ENCODE data around the gene FRYL.

DNA sequence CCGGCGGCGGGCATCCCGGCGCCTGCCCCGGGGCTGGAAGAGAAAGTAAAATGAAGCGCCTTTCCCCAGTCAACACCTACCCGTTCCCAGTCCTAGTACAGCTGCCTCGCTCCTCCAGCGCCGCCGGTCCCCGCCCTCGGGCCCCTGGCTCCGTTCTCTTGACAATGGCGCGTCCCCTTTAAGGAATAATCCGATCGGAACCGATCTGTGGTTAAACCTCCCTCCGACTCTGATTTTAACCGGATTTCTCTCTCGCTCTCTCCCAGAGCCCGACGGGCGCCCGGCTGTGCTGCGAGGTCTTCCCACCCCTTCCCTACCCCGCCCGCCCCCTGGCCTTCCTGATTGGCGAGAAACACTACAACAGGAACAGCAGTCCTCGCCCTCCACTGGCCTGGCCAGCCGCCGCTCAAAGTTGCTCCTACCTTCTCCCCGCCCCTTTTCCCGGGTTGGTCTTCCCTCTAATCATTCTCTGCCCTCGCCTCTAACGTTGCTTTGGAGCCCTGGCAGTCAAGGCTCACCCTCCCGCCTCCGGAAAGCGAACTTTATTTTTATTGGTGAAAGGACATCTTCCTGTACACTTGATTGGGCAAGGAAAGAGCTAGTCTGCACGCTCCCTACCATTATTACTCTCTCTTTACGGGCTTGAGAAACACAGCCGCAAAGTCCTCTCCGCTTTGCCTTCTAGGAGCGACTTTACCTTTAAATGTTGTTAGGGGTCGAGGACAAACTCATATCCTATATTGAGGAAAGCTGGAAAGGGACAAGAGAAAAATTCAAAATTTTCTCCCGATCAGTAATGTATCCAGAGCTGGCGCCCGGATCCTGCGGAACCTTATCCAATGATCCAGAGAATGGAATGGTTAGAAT lies at the start of gene FRYL:
- TF ChIP-seq, protein P1, sequence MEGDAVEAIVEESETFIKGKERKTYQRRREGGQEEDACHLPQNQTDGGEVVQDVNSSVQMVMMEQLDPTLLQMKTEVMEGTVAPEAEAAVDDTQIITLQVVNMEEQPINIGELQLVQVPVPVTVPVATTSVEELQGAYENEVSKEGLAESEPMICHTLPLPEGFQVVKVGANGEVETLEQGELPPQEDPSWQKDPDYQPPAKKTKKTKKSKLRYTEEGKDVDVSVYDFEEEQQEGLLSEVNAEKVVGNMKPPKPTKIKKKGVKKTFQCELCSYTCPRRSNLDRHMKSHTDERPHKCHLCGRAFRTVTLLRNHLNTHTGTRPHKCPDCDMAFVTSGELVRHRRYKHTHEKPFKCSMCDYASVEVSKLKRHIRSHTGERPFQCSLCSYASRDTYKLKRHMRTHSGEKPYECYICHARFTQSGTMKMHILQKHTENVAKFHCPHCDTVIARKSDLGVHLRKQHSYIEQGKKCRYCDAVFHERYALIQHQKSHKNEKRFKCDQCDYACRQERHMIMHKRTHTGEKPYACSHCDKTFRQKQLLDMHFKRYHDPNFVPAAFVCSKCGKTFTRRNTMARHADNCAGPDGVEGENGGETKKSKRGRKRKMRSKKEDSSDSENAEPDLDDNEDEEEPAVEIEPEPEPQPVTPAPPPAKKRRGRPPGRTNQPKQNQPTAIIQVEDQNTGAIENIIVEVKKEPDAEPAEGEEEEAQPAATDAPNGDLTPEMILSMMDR (IDR thresholded peaks at IDR 0.05), result no peak
- TF ChIP-seq POLR2A (IDR thresholded peaks at IDR 0.05), result peak in 1 of 2 donors; percentile 46

Data from lower leg skin (tissue), 3 donors.